ENCODE measurements around the gene ACP1.

The ACP1 gene

DNA sequence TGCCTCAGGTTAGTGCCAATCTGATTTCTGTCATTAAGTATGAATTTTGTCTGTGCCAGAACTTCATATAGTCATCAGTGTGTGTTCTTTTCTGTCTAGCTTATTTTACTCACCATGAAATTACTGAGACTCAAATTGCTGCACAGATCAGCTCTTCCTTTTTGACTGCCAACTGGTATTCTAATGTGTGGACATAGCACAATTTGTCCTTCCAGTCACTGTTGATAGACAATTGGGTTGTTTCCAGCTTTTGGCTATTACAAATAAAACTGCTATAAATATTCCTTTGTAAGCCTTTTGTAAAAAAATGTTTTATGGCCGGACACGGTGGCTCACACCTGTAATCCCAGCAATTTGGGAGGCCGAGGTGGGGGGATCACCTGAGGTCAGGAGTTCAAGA, 8.7 kb upstream of the ACP1 start:
- FAIRE-seq, result no peak

DNA sequence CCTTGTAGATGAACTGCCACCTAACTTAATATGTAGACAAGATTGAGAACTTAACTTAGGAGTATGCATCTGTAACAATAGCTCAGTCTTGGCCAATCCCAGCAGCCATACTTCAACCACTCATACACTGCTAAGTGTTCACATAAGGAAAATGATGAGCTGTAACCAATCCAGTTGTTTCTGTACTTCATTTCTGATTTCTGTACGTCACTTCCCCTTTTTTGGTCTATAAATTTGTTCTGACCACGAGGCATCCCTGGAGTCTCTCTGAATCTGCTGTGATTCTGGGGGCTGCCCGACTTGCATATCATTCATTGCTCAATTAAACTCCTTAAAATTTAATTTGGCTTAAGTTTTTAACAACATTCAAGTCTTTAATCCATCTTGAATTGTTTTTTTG, 7.3 kb upstream of the ACP1 start:
- no peak for FAIRE-seq

DNA sequence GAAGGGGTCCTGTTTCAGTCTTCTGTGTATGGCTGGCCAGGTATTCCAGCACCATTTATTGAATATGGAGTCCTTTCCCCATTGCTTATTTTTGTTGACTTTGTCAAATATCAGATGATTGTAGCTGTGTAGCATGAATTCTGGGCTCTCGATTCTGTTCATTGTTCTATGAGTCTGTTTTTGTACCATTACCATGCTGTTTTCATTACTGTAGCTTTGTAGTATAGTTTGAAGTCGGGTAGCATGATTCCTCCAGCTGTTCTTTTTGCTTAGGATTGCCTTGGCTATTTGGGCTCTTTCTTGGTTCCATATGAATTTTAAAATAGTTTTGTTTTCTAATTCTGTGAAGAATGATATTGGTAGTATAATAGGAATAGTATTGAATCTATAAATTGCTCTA, 6.9 kb upstream of the ACP1 start:
- FAIRE-seq, result no peak

DNA sequence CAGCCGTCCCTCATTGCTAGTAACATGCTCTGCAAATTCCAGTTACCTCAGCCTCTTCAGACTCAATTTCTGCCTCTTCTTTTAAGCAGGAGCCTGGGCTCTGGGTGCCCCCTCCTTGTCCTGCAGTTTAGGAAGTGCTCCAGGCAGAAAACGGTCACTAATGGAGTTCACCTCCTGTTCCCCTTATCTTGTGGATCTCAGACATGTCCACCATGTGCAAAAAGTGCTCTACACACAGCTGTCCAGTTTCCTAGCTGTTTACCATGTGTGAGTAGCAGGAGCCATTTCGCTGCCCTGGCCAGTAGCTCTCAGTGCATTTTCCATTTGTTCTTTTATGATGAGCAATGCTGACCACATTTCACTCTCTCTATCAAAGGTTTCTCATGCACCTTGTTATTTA, 5.8 kb upstream of the ACP1 start:
- no peak for FAIRE-seq

DNA sequence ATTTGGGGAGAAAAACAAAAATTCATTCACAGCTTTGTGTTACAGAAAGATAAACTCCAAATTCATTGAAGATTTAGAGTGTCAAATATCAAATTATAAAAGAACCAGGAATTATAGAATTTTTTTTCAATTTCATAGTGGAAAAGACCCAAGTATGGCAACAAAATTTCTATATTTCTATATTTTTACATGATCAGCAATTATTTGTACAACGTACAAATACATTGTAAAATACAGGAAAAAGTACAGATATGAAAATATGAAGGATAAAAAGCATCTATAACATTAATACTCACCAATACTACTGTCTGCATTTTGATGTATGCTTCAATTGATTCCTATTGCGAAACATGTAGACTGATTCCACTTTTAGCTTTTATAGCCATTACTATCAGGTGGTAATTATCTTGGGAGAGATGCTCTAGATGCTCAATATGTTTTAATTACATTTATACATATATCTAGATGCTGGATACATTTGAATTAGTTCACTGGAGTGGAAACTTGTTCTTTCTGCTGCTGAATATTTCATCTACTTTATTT, 4.9 kb upstream of the ACP1 start:
- no peak for FAIRE-seq

DNA sequence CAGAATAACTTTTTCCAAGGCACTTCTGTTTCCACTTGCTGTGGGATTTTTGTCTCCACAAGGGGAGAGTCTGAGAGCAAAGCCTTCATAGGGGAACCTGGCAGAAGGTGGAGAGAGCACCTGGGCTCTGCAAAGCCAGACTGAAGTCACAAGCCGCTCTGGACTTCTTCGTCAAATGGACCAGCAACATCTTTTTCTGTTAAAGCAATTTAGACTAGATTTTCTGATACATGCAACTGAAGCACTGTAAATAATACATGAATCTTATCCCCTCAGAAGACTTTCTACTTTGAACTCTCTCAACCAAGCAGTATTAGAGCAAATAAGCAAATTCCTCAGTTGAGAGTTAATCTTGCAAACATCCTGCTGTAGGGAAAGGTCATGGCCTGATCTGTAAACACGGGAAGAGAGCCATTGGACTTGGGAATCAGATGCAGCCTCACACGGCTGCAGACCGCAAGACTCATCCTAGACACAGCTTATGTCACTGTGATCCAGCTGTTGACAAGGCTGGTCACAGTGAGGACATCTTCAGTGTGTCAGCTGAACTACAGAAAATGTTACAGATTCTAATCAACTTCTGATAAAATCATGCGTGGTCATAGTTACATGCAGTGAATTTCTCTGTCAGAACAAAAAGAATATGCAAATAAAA, 4.1 kb upstream of the ACP1 start:
- no peak for FAIRE-seq

DNA sequence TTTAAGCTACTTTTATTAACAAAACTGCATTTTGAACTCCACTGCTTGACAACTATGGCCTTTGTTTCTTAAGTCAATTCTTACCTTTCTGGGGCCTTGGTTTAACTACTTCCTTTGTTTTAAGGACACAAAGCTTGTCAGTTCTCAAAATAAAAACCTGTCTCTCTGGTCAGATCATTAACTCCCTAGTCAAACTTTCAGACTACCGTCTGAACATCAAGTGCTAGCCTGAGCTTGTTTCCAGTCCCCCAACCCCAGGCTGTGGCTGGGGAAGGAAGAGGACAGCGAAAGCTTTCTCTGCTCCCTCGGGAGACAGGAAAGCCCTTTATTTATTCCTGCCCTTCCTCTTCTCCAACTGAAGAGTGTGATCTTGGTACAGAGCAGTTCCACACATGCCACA, 2.6 kb upstream of the ACP1 start:
- no peak for FAIRE-seq

DNA sequence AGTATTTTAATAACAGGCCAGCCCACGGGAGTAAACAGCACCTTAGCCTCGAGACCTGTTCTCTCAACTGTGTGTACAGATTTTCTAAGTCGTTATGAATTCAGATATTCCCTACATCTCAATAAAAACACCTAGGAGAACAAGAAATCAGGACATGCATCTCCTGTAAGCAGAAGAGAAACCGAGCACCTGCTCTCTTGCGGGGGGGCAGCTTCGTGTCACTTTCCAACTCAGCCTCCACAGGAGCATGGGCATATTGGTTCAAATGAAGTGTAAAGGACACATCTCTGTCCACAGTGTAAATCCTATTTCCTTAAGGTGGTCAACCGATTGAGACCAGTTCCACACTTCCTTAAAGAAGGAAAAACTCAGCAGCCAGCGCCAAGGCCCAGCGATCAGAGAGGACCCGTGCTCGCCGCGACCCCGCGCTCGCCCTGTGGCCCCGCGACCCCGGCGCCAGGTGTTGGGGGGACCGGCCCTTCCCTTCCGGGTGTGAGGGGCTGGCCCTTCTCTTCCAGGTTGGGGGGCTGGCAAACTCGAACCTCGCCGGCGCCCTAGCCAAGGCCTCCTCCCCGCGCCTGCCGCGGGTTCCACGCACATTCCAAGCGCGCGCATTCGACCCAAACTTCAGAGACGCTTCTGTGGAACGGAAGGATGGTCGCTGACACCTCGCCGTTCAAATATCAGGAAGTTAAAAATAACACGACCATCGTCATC, 1.6 kb upstream of the ACP1 start:
- FAIRE-seq, result no peak

DNA sequence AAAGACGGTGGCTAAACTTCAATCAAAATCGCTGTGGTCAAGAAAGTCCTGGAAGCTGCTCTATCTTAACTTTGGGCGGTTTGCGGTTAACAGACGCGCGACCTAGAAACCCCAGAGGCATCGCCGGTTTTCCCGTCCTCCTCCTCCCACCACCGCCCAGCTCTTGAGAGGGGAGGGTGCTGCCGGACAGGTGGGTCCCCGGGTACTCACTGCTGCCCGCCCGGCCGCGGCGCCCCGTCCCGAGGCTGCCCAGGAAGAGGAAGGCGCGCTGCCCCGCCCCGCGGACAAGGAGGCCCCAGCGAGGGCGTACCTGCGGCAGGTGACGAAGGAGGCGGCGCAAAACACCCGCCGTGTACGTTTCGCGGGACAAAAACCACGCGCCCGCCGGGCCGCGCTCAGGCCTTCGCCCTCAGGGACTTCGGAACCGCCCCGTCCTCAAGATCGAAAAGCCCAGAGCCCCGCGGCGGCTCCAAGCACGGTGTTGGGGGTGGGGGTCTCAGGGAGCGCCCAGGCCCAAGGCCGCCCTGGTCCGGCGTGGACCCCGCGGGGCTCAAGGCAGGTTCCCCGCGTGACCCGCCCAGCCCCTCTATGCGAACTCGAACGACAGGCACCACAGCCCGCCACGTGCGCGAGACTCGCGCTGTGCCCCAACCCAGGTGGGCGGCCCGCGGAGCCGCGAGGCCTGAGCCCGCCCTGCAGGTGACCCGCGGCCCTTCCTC, 814 bp upstream of the ACP1 start, which contains the start of gene SH3YL1:
Gene SH3YL1 (minus strand): TSS at position 259 of the 719 bp plus-strand sequence. CDS start 48 bp downstream, at position 211.
- no peak for FAIRE-seq

DNA sequence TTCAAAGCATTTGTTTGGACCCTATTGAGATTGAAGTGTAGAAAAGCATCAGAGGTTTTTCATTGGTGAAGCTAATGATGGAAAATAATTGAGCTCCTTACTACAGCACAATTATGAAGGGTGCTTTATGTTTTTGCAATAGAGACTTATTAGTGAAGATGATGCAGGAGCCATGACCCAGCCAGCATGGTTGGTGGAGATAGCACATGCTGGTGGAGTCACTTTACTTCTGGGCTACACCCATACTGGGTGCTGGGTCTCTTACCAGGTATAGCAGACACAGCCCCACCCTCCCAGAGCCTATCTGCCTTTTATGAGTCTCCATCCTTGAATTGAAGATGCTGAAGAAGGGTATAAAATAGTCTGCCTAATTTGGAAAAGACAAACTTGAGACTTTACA, 3.6 kb downstream of the ACP1 start:
- no peak for FAIRE-seq

DNA sequence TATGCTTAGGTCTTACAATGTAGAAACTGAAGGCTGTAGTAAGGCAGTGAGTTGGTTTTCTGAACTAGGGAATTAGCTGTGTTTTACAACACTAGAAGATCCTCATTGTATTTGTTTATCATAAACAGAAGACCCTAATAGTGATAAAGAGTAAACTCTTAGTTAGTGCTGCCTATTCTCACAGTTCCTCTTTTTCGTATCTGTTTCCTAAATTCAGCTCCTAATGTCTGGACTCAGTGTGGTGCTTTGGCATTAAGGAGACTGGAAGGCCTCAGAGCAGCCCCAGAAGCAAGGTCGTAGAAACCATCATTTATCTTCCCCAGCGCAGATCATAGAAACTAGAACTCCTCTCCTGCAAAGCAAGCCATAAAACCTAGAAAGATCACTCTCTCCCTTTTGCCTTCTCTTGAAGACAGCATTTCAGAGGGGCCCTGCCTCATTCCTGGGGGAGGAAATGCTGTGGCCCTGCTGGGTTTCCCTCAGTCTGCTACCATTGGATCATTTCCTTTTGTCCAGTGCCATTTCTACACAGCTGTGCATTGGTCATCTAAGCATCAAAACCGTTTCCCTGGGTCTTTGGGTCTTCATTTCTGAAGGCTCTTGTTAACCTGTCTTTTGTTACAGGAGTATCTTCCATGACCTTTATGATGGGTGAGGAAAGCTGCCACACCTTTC, 4.7 kb downstream of the ACP1 start:
- no peak for FAIRE-seq

DNA sequence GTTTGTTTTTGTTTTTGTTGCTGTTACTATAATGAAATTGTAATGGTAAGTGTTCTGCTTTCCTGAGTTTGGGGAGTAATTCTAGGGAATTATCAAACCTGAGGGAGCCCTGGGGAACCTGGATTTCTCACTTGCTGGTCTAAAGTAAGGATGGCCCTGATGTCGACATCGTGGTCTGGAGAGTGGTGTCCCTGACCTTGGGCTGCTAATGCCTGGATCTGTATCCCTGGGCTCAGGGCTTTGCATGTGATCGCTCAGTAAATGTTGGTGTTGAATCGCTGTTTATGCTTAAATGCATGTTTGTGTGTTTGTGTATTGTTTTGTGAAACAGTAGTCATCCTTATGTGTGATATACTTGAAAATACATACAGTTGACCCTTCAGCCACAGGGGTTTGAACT, 6.1 kb downstream of the ACP1 start:
- FAIRE-seq, result no peak

DNA sequence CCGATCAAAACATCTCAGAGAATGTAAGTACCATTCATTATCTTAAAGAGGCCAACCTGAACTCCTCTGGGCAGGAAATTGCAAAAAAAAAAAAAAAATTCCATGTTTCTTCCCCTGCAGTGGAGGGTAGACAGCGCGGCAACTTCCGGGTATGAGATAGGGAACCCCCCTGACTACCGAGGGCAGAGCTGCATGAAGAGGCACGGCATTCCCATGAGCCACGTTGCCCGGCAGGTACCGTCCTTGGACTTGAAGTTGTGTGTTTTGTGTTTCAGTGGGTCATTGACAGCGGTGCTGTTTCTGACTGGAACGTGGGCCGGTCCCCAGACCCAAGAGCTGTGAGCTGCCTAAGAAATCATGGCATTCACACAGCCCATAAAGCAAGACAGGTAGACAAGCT, 7.2 kb downstream of the ACP1 start:
- FAIRE-seq, result no peak

DNA sequence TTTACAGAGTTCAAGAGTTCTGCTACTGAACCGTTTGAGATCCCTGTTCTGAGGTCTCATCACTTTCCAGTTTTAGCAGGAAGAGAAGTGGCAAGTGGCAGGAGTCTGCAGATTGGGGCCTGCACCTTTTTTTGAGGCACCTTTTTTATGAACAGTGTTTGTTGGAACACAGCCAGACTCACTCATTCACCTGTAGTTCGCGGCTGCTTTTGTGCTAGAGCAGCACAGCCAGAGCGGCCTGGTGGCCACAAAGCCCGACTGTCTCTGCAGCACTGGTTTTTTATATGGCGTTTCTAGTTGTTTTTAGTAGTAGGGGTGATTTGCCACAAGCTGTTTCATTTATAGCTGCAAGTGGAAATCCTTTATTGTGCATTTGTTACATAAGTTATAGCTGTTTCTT, 8.6 kb downstream of the ACP1 start:
- no peak for FAIRE-seq

DNA sequence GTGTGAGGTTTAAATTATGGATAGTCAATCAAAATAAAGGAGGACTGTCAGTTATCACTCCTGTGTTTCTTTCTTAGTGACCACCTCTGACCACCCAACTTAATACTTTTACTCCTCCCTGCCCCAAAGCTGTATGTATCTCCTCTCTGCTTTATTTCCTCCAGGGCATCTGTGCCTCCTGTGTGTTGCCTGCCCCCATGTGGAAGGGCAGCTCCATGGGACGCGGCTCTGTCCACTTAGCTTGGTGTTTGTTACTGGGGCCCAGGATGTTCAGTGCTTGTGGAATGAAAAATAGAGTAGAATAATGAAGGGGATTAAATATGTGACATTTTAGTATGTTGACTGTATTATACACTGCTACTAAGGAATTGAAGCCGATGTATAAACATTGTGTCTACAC, 9.8 kb downstream of the ACP1 start:
- no peak for FAIRE-seq

DNA sequence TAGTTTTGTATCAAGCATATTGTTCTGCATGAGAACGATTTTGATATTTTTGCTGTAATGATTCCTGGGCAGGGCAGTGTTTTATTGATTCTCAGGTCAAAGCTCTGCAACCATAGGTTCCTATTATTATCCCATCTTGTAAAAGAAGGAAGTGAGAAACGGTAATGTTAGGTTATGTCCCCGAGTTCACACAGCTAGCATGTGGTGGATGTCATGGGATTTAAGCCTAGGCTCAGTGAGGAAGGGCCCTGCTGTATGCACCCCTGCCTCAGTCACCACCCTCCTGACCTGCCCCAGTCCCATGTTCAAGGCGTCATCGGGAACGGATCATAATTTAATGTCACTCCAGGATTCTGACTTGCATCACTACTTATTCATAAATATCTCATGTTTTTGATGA, 10.7 kb downstream of the ACP1 start:
- FAIRE-seq, result no peak

DNA sequence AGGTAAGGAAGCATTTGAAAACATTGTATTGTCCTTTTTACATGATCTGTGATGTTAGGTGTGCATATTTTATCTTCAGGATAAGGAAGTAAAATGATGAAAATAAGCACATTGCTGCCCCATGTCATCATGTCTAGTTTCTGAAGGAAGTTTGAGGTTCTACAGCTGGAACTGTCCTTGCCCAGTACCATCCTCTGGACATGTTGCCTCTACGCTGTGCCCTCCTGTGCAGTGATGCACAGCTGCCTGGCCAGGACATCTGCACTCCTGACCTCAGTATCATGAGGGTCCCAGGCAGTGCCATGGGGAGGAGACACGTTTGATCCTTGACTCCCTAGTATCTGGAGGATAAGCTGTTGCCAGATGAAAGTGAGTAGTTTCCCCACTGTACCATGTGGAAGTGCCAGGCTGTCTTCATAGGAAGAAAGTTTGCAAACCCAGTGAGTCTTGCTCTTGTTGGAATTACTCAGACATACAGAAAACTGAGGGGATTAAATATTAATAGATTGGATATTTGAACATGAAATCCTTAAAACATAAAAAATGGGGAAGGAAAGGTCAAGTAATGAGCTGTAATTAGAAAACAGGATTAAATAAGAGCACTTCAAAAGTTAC, 13.7 kb downstream of the ACP1 start:
- no peak for FAIRE-seq

DNA sequence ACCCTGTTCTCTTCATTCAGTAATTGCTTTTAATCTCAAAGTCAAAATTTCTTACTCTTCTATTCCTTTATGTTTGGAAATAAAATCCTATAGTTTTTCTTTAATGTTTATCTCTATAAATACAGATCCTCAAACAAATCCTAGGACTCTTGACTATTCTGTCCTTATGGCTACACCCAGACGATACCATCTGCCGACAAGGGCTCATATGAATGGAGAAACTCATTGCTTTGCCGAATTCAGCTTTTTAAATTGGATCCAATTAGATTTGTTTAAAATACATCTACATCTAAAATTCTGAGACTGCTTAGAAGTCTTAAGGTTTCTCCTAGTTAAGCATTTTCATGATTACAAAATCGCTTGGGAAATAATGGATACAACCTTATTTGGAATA, 14.2 kb downstream of the ACP1 start:
- no peak for FAIRE-seq

DNA sequence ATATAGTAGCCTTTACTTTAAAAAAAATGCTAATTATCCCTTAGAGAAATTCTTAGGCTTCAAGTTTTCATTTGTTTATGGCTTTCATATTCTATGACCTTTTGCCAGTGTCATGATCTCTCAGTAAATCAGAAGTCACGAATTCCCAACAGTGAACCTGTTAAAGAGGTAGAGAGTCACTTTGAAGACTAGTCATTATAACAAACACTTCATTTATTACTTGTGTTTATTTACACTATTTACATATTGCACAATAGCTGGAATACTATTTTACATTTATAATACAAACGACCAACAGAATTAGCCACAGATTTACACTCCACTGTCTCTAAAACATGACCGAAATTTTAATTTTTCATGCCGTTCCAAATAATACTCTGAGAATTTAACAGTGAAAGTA, 14.6 kb downstream of the ACP1 start:
- FAIRE-seq, result no peak

DNA sequence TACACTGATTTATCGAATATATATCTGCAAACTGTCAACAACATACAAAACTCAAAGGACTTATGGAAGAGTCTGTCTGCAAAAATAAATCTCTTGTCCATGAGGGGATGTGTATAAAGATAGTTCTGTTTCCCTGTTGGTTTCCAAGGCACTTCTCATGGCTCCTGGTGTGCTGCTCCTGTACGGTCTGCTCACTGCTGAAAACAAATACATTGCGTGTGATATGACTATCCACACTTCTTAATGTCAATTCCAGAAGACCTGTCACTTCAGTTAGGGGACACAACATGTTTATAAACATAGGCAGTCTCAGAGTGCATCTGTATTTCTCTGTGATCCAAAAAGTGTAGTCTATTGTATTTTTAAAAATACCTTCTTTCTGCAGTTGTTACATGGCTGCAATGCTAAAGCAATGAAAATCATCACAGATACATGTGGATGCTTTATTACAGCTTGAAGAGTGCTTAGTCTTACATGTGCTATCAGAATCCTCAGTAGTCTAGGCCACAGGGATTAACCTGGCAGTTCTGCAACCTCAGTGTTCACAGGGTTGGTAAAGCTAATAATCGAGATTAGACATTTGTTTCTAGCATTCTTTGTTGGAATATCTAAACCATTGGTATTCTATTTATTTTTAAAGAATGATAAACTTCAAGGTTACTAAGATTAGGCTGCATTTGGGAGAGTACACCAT, 15.4 kb downstream of the ACP1 start:
- FAIRE-seq, result no peak

DNA sequence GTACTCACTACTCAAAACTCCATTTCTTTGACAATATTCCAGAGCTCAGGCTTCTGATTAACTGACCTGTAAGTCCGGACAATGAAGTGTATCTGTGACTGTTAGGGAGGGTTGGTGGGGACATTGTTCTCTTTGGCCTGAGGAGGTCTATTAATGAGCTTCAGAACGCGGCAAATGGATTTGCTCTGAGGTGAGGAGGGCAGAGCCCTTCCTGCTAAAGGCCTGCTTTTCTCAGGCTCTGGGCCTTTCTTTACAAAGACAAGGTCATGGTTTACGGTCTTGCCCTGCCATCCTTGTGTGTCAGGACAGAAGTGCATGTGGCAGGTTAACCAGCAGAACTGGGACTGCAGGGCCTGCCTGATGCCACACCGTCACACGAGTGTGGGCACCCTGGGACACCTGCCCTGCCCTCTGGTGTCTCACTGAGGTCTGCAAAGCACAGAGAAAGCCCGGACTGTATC, 15.9 kb downstream of the ACP1 start:
- FAIRE-seq, result no peak

DNA sequence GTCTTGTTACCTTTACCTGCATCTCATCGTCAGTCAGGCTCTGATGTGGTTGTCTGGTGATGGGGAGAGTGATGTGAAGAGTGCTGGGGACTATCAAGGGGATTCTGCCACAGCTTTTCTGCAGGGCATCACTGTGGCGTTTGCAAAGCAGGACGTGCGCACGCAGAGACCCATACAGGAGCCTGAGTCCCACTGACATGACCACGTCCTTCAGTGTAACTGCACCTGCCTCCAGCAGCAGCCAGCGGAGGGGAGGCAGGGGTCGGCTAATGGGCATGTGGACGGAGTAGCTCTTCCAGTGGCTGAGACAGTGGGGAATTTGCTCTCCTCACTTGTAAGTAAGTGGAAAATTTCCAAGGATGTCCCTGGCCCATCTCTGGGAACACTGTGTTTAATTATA, 16.6 kb downstream of the ACP1 start:
- FAIRE-seq, result no peak
